Measurements from ENCODE around the gene ALOX12B. TPM values are rescaled to one million over a fixed set of nuclear protein-coding genes. Genes with fewer than 3 reads are reported as not detected.

Gene ALOX12B
- total and polyA plus RNA-seq, 8 donors = 0.88 TPM; not detected in 7

DNA sequence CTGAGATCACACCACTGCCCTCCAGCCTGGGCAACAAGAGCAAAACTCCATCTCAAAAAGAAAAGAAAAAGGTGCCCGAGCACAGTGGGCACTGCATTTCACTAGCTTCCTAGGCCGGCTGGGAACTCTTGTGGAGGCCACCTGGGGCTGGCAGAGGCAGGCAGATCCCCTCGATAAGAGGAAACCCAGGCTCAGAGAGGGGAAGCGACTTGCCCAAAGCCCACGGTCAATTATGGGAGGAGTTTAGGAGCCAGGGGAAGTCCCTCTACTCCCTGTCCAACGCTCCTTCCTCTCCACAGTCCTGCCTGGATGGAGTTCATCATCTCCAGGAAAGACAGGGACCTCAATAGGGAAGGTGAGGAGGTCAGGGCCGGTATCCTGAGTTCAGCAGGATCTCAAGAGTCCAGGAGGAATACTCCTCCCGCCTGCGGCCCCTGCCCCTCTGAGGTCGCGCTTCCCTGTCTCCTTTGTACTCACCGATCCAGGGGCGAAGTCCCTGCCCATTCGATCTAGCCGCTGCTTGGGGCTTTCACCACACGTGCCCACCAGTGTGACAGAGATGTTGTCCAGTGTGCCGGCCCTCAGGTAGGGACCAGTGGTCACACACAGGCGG, 30.0 kb upstream of the ALOX12B start:
- intact Hi-C loops (cut with DNase I; ENCODE audit: low total_unique reads) = no loop called here

GRCh38 chr17:8116776-8117175, 29.3 kb upstream of the ALOX12B start:
- TF ChIP-seq EP300 (IDR thresholded peaks at IDR 0.05) (no peak), POLR2A (IDR thresholded peaks at IDR 0.05) (no peak), POLR2AphosphoS5 (IDR thresholded peaks at IDR 0.05) (no peak)
- TF ChIP-seq, protein P1, sequence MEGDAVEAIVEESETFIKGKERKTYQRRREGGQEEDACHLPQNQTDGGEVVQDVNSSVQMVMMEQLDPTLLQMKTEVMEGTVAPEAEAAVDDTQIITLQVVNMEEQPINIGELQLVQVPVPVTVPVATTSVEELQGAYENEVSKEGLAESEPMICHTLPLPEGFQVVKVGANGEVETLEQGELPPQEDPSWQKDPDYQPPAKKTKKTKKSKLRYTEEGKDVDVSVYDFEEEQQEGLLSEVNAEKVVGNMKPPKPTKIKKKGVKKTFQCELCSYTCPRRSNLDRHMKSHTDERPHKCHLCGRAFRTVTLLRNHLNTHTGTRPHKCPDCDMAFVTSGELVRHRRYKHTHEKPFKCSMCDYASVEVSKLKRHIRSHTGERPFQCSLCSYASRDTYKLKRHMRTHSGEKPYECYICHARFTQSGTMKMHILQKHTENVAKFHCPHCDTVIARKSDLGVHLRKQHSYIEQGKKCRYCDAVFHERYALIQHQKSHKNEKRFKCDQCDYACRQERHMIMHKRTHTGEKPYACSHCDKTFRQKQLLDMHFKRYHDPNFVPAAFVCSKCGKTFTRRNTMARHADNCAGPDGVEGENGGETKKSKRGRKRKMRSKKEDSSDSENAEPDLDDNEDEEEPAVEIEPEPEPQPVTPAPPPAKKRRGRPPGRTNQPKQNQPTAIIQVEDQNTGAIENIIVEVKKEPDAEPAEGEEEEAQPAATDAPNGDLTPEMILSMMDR (IDR thresholded peaks at IDR 0.05) = no peak
- intact Hi-C loops (cut with DNase I; ENCODE audit: low total_unique reads) = no loop called here
- no peak for DNase-seq
- Histone ChIP-seq H3K27ac (no peak overlapping the region), H3K36me3 (no peaks in the 10 kb centered on the region), H3K9me3 (no peaks in the 10 kb centered on the region), H3K4me3 (no peak overlapping the region), H3K27me3 (peaks cover 0 to 86% (median 71%) of the 10 kb centered on the region in 3 donors), H3K4me1 (peaks cover 34 to 48% (median 45%) of the 10 kb centered on the region in 4 donors)
- WGBS, 5 donors = 23 to 54% (median 32%) methylated on average over 18 of the region's 18 CpGs

More for the DNA sequence above, 30.0 kb upstream of the ALOX12B start:
- peak in 1 of 2 donors; percentile 27 for DNase-seq
- no peak for TF ChIP-seq POLR2A (IDR thresholded peaks at IDR 0.05)
- no peak for TF ChIP-seq POLR2AphosphoS5 (IDR thresholded peaks at IDR 0.05)
- TF ChIP-seq, protein P1 (IDR thresholded peaks at IDR 0.05) = no peak
- no peak for TF ChIP-seq EP300 (IDR thresholded peaks at IDR 0.05)
- peaks cover 0 to 86% (median 71%) of the 10 kb centered on the region in 3 donors for H3K27me3 ChIP-seq
- H3K4me3 ChIP-seq = peak overlapping the region; percentile 43 to 55 (median 53)
- no peaks in the 10 kb centered on the region for H3K9me3 ChIP-seq
- H3K27ac ChIP-seq = peak overlapping the region in 2 of 5 donors; percentile 74 to 85
- H3K36me3 ChIP-seq = no peaks in the 10 kb centered on the region
- peaks cover 41 to 55% (median 52%) of the 10 kb centered on the region in 4 donors for H3K4me1 ChIP-seq
- 5 to 9% (median 7%) methylated on average over 18 of the region's 18 CpGs for WGBS, 5 donors

- no peaks in the 10 kb centered on the region for H3K9me3 ChIP-seq
- peaks cover 0 to 80% (median 53%) of the 10 kb centered on the region in 3 donors for H3K27me3 ChIP-seq
- WGBS, 5 donors = 87 to 96% (median 93%) methylated on average over 6 of the region's 6 CpGs
- no peak overlapping the region for H3K27ac ChIP-seq
- H3K4me1 ChIP-seq = peaks cover 10 to 16% (median 13%) of the 10 kb centered on the region in 4 donors
- H3K4me3 ChIP-seq = no peak overlapping the region
- TF ChIP-seq POLR2AphosphoS5 (IDR thresholded peaks at IDR 0.05) = no peak
- TF ChIP-seq EP300 (IDR thresholded peaks at IDR 0.05) = no peak
- TF ChIP-seq, protein P1 (IDR thresholded peaks at IDR 0.05) = no peak
- TF ChIP-seq POLR2A (IDR thresholded peaks at IDR 0.05) = no peak
- no peaks in the 10 kb centered on the region for H3K36me3 ChIP-seq
- intact Hi-C loops (cut with DNase I; ENCODE audit: low total_unique reads) = no loop called here
- no peak for DNase-seq
Observed at GRCh38 chr17:8110907-8111306, 23.4 kb upstream of the ALOX12B start.

- peaks cover 0 to 75% (median 48%) of the 10 kb centered on the region in 3 donors for H3K27me3 ChIP-seq
Observed at GRCh38 chr17:8110456-8110804, 22.9 kb upstream of the ALOX12B start.

More at GRCh38 chr17:8110456-8110804, 22.9 kb upstream of the ALOX12B start:
- Histone ChIP-seq H3K36me3 (no peaks in the 10 kb centered on the region), H3K27ac (no peak overlapping the region), H3K4me3 (peak overlapping the region in 3 of 4 donors; percentile 38 to 53 (median 46)), H3K9me3 (no peaks in the 10 kb centered on the region), H3K4me1 (peaks cover 10 to 16% (median 13%) of the 10 kb centered on the region in 4 donors)
- 11 to 29% (median 17%) methylated on average over 4 to 10 of the region's 10 CpGs for WGBS, 5 donors
- TF ChIP-seq POLR2AphosphoS5 (IDR thresholded peaks at IDR 0.05) (no peak), EP300 (IDR thresholded peaks at IDR 0.05) (no peak), POLR2A (IDR thresholded peaks at IDR 0.05) (no peak)
- TF ChIP-seq, protein P1 (IDR thresholded peaks at IDR 0.05) = no peak
- intact Hi-C loops (cut with DNase I; ENCODE audit: low total_unique reads) = no loop called here
- DNase-seq = no peak

Data from stomach (tissue), 9 donors.